ENCODE results near the gene A3GALT2. TPM values are rescaled to one million over a fixed set of nuclear protein-coding genes. Genes with fewer than 3 reads are reported as not detected.

A3GALT2 gene
- polyA plus RNA-seq, 3 donors: not detected

GRCh38 chr1:33334081-33334552, 13.2 kb upstream of the A3GALT2 start:
- no peak for DNase-seq (ENCODE audit: low read depth in 3 of 3, low spot score in 2 of 3)

DNA sequence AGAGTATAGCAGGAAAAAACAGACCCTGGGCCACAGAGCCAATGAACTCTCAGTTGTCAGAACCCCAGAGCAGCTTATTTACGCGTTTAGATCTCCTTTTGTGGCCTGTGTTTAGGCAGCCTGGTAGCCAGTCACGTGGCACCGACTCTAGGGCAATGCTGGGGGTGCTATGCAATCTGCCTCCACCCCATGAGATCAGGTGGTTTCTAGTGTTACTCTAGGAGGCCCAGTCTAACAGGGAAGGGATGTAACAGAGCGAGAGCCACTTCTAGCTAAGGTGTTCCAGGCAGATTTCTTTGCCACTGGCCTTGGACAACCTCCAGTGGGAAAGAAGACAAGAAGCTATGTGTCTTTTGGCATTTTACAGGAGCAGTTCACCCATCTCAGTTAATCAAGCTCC, 12.0 kb upstream of the A3GALT2 start:
- DNase-seq (ENCODE audit: low read depth in 3 of 3, low spot score in 2 of 3): no peak

DNA sequence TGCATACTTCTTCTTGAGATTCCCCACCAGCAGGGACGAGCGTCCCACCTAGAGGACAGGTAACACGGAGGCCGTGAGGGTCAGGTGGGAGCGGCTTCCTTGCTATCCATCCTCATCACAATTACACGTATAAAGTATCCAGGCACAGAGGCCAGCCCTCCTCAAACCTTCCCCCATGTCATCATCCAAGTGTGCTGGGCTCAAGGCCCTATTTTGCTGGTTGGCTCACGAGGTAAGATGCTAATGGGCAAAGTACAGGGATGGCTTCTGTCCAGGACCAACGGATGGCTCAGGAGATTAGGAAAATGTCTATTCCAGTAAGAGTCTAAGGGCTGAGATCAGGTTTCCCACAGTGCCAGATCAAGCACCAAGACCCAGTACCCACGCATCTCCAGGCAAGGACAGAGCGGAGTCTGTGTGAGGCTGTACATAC, 11.5 kb upstream of the A3GALT2 start:
- DNase-seq (ENCODE audit: low read depth in 3 of 3, low spot score in 2 of 3): no peak

DNA sequence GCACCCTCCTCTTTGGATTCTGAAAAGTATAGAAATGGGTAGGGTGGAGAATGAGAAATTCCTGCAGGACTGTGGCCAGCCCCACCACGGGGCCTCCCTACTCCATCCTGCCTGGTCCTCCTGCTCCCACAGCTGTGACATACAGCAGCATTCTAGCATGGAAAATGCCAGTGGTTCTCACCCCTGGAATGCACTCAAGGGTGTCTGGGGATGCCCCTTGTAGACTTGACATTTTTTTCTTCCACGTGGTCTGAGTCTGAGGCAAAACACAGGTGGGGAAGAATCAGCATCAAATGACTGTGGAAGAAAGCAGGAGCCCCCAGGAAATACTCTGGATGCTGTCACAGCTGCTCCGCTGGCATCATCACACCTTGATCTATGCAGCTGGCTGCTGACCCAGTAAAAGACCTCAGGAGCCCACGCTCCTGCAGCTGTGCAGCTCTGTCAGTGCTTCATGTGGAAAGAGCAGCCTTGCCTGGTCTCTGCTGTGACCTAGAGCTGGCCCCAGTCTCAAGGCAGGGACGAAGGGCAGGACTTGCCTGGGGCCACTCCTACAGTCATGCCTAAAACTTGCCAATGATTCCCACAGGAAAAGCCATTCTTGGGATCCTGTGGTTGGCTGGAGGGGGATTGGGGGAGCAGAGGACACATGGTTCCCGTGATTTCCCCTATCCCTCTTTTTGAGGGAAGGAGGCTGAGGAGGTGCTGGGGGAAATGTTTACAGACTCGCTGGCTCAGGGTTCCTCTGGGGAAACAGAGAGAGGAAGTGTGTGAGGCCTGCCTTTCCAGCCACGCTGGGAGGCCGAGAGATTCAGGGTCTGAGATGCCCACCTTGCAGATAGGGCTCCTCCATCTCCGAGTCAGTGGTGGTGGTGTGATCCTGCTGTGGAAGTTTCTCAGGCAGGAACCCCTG, 10.8 kb upstream of the A3GALT2 start:
- no peak for DNase-seq (ENCODE audit: low read depth in 3 of 3, low spot score in 2 of 3)

DNA sequence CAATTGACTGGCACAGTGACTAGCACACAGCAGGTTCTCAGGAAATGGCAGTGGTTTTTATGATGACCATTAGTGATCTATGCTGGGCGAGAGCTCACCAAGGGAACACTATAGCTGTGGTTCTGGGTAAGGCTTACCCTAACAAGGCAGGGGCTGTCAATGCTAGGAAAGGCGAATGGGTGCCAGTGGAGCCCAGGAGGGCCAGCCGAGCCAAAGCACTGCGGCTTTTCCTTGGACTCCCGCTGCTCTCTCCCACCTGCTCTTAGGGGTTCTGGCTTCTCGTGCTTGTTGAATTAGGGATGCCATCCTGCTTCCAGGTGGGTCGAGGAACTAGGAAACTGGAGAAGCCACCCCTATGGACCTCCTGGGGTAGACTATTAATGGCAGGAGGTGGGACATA, 10.0 kb upstream of the A3GALT2 start:
- DNase-seq (ENCODE audit: low read depth in 3 of 3, low spot score in 2 of 3): no peak

GRCh38 chr1:33330361-33330890, 9.5 kb upstream of the A3GALT2 start:
- no peak for DNase-seq (ENCODE audit: low read depth in 3 of 3, low spot score in 2 of 3)

DNA sequence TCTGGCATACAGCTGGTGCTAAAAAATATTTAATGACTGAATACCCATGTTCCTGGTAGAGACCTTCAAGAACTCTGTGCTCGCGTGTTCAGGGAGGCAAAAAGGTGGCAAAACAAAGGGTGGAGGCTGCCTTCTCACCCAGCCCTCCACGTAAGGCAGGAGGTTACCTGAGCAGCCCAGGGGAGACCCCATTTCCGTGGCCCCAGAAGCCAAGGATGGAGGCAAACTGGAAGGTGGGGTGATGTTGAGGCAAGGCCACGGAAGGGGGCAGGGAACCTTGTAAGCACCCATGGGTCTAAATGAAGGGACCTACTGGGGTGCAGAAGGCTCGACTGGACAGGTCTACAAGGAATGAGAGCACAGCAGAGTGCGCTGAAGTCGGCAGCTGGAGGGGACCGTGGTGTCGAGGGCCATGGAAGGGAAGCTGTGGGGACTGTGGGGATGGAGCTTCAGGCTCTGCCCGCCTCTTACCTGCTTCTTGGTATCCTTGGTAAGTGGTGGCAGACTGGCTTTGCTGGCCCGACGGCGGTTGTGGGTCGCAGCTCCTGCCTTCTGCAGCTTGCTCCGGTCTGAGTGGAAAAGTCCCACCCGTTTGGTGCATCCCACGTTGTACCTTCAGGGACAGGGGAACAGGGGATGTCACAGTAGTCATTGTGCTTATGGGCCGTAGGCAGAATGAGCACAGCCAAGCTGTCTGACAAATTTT, 8.9 kb upstream of the A3GALT2 start:
- no peak for DNase-seq (ENCODE audit: low read depth in 3 of 3, low spot score in 2 of 3)

- DNase-seq (ENCODE audit: low read depth in 3 of 3, low spot score in 2 of 3): no peak
Measured at GRCh38 chr1:33328817-33329216, 7.9 kb upstream of the A3GALT2 start.

DNA sequence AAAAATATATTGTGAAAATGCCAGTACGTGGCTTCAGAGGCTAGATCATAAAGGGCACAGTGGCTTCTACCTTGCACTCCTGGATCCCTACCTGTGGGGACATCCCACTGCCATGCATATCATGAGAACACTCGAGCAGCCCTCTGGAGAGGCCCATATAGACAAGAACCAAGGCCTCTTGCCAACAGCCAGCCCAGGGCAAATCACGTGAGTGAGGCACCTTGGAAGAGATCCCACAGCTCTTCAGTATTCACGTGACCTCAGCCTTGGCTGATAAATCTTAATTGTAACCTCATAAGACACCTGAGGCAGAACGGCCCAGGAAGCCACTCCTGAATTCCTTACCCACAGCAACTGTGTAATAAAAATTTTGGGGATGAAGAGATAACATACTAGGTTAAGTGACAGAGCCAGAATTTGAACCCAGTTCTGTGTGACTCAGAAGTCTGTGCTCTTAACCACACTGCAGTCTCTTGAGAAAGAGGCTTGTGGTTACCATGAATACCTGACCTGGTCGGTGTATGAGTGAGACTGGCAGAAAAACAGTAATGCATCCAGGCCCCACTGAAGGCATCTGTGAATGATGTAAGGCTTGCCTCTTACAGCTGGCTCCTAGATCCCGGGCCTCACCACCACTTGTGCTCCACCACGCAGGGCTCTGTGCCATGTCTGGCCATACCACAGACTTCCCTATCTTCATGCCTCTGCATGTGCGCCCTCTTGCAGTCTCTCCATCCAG, 6.9 kb upstream of the A3GALT2 start:
- DNase-seq (ENCODE audit: low read depth in 3 of 3, low spot score in 2 of 3): no peak

GRCh38 chr1:33326785-33327184, 5.9 kb upstream of the A3GALT2 start:
- no peak for DNase-seq (ENCODE audit: low read depth in 3 of 3, low spot score in 2 of 3)

DNA sequence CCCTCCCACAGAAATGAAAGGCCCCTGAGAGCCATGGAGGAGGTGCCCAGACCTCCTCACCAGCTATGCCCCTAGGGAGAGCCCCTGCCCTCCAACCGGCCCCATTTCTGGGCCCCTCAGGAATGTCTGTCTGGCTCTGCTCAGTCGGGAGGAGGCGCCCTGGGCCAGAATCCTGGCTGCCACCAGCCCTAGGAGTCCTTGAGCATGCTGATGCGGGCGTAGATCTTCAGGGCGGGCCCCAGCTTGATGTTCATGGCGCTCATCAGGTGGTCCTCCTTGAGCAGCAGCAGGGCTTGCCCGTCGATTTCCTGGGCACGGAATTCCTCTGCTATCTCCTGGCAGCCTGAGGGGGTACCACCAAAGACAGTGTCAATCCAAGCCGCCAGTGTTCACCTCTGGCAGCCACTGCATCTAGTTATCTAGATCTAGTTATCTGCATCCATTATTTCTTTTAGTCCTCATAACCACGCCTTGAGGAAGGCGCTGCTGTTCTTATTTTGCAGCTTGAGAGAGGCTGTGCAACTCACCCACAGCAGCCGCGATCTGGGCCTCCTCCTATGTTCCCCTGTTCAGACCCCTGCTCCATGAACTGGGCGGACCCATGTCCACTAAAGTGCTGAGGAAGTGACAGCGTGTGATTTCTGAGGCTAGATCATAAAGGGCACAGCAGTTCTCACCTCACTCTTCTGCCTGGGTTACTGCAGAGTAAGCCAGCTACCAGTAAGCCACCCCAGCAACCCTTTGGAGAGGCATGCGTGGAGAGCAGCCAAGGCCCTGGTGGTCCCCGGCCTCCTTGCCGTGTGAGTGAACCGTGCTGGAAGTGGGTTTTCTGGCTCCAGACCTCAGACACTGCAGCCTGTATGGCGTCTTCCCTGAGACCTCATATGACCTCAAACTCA, 4.0 kb upstream of the A3GALT2 start:
- no peak for DNase-seq (ENCODE audit: low read depth in 3 of 3, low spot score in 2 of 3)

GRCh38 chr1:33323663-33324477, 3.0 kb upstream of the A3GALT2 start:
- no peak for DNase-seq (ENCODE audit: low read depth in 3 of 3, low spot score in 2 of 3)

DNA sequence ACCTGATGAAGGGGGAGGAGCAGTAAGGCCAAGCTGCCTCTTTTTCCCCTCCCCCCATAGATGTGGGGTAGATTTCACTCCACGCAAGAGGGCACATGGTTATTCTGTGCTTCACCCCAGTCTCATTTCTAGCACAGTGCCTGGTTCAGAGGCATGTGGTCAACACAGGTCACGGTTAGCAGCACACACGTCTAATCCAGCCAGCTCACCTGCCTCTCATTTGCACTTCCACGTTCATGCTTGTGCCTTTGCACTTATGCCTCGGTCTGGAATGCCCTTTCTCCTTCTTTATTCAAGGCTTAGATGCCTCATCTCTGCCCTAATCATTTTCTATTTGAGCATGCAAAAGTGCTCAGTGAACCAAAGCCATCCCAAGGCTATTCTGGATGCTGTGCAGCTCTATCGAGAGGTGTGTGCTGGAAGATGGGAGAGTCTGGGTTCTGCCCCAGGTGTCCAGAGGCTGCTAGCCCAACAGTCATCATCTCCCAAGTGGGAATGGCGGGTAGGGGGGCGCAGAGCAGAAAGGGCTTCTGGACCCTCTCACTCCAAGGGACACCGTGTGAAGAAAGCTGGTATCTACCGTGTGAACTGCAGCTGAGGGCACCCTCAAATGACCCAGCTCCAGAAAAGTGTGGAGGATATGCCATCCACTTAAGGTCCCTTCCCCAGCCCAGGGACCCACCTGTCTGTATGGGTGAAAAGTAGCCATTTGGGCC, 2.1 kb upstream of the A3GALT2 start:
- DNase-seq (ENCODE audit: low read depth in 3 of 3, low spot score in 2 of 3): no peak

DNA sequence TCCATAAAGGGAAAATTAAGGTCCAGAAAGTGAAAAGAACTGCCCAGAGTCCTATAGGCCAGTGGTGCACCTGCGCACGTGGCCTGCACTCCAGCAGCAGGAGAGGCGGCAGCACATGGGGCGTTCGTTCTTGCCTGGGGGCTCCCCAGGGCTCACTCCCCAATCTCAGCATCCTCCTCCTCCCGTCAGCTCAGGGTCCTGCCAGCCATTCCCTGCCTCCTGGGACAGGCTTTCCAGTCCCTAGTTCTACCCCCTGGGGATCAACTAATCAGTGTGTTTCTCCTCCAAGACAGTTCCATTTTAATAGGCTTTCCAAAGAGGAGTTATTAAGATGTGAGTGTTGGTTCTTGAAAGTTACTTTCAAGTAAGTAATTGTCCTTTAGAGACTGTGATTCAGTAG, 1.2 kb upstream of the A3GALT2 start:
- no peak for DNase-seq (ENCODE audit: low read depth in 3 of 3, low spot score in 2 of 3)

GRCh38 chr1:33321178-33321577, 280 bp upstream of the A3GALT2 start:
- no peak for DNase-seq (ENCODE audit: low read depth in 3 of 3, low spot score in 2 of 3)

GRCh38 chr1:33319949-33320618, 814 bp downstream of the A3GALT2 start:
- no peak for DNase-seq (ENCODE audit: low read depth in 3 of 3, low spot score in 2 of 3)

DNA sequence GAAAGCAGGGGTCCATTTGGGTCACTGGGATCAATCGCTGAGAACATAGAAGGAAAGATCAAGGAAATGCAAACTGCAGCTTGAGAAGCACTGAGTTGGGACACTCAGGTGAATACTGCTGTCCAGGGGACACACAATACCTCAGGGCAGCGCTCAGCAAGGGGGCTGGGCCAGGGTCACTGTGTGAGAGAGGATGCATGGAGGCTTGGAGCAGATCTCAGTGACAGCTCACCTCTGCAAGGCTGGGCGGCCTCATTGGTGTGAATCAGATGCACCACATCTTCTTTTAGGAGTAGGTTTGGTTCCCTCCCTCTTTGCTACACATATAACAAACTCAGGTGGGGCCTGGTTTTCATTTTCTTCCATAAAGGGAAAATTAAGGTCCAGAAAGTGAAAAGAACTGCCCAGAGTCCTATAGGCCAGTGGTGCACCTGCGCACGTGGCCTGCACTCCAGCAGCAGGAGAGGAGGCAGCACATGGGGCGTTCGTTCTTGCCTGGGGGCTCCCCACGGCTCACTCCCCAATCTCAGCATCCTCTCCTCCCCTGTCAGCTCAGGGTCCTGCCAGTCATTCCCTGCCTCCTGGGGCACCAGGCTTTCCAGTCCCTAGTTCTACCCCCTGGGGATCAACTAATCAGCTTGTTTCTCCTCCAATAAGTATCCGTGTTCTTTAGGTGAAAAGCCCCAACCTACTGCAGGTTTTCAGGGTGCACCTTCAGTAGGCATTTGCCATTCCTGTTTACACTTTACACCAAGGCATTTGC, 1.5 kb downstream of the A3GALT2 start:
- DNase-seq (ENCODE audit: low read depth in 3 of 3, low spot score in 2 of 3): no peak

Data from right renal cortex interstitium (tissue), 3 donors.